Lower lobe of right lung (tissue), 2 donors: ENCODE measurements around the gene GRIA4. TPM values are rescaled to one million over a fixed set of nuclear protein-coding genes. Genes with fewer than 3 reads are reported as not detected.
"Not testable (repeated sequence)": the region's sequence is repeated elsewhere in the genome, so short reads cannot be mapped to it uniquely, and the experiment has no call there.

Experiments
- ATAC-seq, 2 donors: fragments of 200-7000 bp; cut with Tn5 transposase; one replicate each; pipeline ENCODE4 v1.9.1; 2020 to 2022; ENCODE audit warnings: mild to moderate bottlenecking in 2 of 2, moderate library complexity in 2 of 2
- DNase-seq: peaks from one replicate; pipeline ENCODE4 v3.0.0-alpha.2; 2020
- H3K27ac ChIP-seq: fragments of 200-600 bp; one replicate; pipeline ENCODE4 v1.8.0; 2022
- H3K27me3 ChIP-seq: fragments of 200-600 bp; one replicate; pipeline ENCODE4 v1.8.0; 2022; ENCODE audit warnings: low read depth
- H3K36me3 ChIP-seq: fragments of 200-600 bp; one replicate; pipeline ENCODE4 v1.8.0; 2022; ENCODE audit warnings: mild to moderate bottlenecking
- H3K4me1 ChIP-seq: fragments of 200-600 bp; one replicate; pipeline ENCODE4 v1.8.0; 2022
- H3K4me3 ChIP-seq: fragments of 200-600 bp; one replicate; pipeline ENCODE4 v1.8.0; 2022; ENCODE audit warnings: mild to moderate bottlenecking
- H3K9me3 ChIP-seq: fragments of 200-600 bp; one replicate; pipeline ENCODE4 v1.8.0; 2022
- CTCF ChIP-seq: fragments of 200-600 bp; IDR thresholded peaks from one replicate; pipeline ENCODE4 v1.8.0; 2022; ENCODE audit warnings: antibody characterized with exemption, mild to moderate bottlenecking
- intact Hi-C: fragments of 100-400 bp; cut with DNase I; formaldehyde crosslinking; loops from one replicate; pipeline ENCODE4 v1.11.0; 2022
- total RNA-seq: library from RNA; stranded (reverse); fragmentation: NEBNext Ultra II Directional; extraction: Animal tissue kit (Norgen Biotek cat#: 25700); gene quantifications from one replicate; pipeline ENCODE4 v1.2.1, GENCODE V29; 2021
- donor health status: DM: no; HTN: yes; CAD: no; lungs with severe emphysema.

Gene GRIA4
- total RNA-seq, 1 donor from 2014 or later, result not detected

DNA sequence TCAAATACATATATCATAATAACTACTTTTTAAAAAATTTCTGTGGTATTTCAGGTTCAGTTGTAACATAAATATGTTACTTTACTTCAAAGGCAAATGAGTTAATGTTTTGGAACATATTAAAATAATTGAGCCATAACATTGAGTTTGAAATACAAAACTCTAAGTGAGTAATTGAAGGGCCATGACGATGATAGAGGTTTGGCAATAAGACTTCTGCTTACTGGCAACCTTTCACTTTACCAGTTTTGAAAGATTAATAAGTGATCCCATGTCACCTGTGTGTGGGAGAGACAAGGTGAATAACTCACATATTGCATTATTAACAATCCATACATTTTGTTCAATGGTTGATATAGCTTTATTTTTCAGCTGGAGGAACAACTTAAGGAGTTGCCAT, 144.4 kb downstream of the GRIA4 start:
- no peaks in the 10 kb centered on the region for H3K9me3 ChIP-seq
- no peak overlapping the region for H3K27ac ChIP-seq
- DNase-seq (no peak), ATAC-seq (no peak)
- no peaks in the 10 kb centered on the region for H3K4me1 ChIP-seq
- intact Hi-C loops, result no loop called here
- H3K4me3 ChIP-seq, result no peak overlapping the region
- H3K36me3 ChIP-seq, result no peaks in the 10 kb centered on the region
- TF ChIP-seq CTCF, result no peak
- no peaks in the 10 kb centered on the region for H3K27me3 ChIP-seq

DNA sequence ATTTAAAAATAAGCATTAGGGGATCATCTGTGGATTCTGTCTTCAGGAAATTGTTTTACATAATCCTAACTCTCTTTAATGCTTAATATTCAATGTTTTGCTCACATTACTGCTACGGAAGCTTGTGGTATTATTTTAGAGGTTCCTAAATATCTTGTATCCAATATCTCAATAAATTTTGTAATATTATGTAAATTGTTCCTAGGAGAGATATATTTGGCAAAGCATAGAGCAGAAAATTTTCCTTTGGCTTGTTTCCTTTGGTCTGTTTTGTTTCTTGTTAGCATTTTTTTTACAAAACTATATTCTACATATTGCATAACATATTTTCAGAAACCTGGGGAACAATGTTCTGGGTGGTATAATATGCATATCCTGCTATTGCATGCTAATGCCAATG, 144.8 kb downstream of the GRIA4 start:
- no peak for DNase-seq
- no peak for ATAC-seq
- TF ChIP-seq CTCF, result no peak
- Histone ChIP-seq H3K27ac (no peak overlapping the region), H3K27me3 (no peaks in the 10 kb centered on the region), H3K4me3 (no peak overlapping the region), H3K4me1 (no peaks in the 10 kb centered on the region), H3K9me3 (no peaks in the 10 kb centered on the region), H3K36me3 (no peaks in the 10 kb centered on the region)
- intact Hi-C loops, result no loop called here

DNA sequence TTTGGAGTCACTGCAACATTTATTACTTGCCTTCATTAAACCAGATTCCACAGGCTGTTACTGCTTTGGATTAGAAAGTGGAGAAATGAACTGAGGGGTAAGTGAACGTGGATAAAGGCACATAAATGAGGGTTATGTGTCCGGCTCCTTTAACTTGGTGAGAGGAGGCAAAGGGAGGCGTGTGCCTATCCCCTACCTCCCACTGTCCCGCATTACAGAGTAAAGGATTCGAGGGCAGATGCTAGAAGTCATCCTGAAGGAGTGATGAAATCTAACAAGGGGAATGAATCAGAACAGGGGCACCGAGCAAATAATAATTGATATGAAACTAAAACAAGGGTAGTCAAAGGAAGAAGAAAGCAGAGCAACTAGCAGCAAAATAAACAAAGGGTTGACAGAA, 147.2 kb downstream of the GRIA4 start:
- Histone ChIP-seq H3K27ac (no peak overlapping the region), H3K9me3 (no peaks in the 10 kb centered on the region), H3K27me3 (no peaks in the 10 kb centered on the region), H3K4me3 (no peak overlapping the region), H3K36me3 (no peaks in the 10 kb centered on the region), H3K4me1 (no peaks in the 10 kb centered on the region)
- no peak for TF ChIP-seq CTCF
- intact Hi-C loops, result no loop called here
- DNase-seq (no peak), ATAC-seq (no peak)

DNA sequence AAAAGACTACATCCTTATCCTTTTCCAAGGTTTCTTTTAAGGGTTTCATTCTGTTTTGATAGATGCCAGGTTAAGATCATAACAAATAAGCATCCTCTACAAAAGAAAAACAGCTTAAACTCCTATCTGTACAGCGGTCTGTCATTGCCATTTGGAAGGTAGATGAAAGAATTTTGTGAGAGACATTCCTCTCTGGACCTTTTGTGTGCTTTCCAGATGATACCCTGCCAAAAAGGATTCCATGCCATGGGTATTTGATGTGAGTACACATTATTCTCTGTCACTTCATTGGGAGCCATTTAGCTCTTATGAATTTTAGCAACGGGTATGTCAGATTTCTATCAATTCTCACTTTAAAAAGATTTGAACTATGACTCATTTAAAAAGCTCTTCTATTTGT, 153.7 kb downstream of the GRIA4 start:
- no peaks in the 10 kb centered on the region for H3K27me3 ChIP-seq
- H3K4me3 ChIP-seq, result no peak overlapping the region
- DNase-seq (no peak), ATAC-seq (no peak)
- H3K36me3 ChIP-seq, result no peaks in the 10 kb centered on the region
- no peaks in the 10 kb centered on the region for H3K9me3 ChIP-seq
- H3K4me1 ChIP-seq, result no peaks in the 10 kb centered on the region
- no peak for TF ChIP-seq CTCF
- no peak overlapping the region for H3K27ac ChIP-seq
- intact Hi-C loops, result no loop called here

GRCh38 chr11:105767931-105768330, 158.1 kb downstream of the GRIA4 start:
- DNase-seq (no peak), ATAC-seq (no peak)
- Histone ChIP-seq H3K27ac (no peak overlapping the region), H3K36me3 (no peaks in the 10 kb centered on the region), H3K4me3 (no peak overlapping the region), H3K9me3 (no peaks in the 10 kb centered on the region), H3K27me3 (no peaks in the 10 kb centered on the region), H3K4me1 (no peaks in the 10 kb centered on the region)
- intact Hi-C loops, result no loop called here
- TF ChIP-seq CTCF, result no peak

GRCh38 chr11:105769627-105770026, 159.8 kb downstream of the GRIA4 start:
- ATAC-seq, result no peak
- H3K27me3 ChIP-seq, result no peaks in the 10 kb centered on the region
- intact Hi-C loops, result no loop called here
- H3K9me3 ChIP-seq, result no peaks in the 10 kb centered on the region
- DNase-seq, result no peak
- H3K27ac ChIP-seq, result no peak overlapping the region
- no peak for TF ChIP-seq CTCF
- no peaks in the 10 kb centered on the region for H3K4me1 ChIP-seq
- no peaks in the 10 kb centered on the region for H3K36me3 ChIP-seq
- H3K4me3 ChIP-seq, result no peak overlapping the region

GRCh38 chr11:105773452-105773851, 163.6 kb downstream of the GRIA4 start:
- H3K36me3 ChIP-seq, intact Hi-C loops, H3K4me1 ChIP-seq, H3K9me3 ChIP-seq, H3K27me3 ChIP-seq, DNase-seq, H3K27ac ChIP-seq, ATAC-seq, H3K4me3 ChIP-seq: not testable (repeated sequence)
